Activated naive CD8-positive, alpha-beta T cell treated with anti-CD3 and anti-CD28 coated beads, Interleukin-2, amount 10 ng/mL, durations not matched to agents 7 days and 5 days (primary cell): ENCODE measurements around the gene OBI1. TPM values are rescaled to one million over a fixed set of nuclear protein-coding genes. Genes with fewer than 3 reads are reported as not detected.
A peak's percentile ranks its signal among the peaks of the same experiment; 100 is the strongest.

Experiments
- ATAC-seq: fragments of 150-1000 bp; cut with Tn5 transposase; one replicate; pipeline ENCODE4 v1.10.0; 2021; ENCODE audit warnings: low read depth, moderate library complexity
- POLR2A ChIA-PET: fragments of 350-600 bp; sonication (Branson Sonifier 250); formaldehyde crosslinking; loops from one replicate; lab custom pipeline; 2021; ENCODE audit warnings: antibody characterized with exemption; lab: Charles Lee
- DNase-seq: peaks from one replicate; pipeline ENCODE4 v3.0.0; 2021
- H3K27ac Mint-ChIP-seq: one replicate; pipeline ENCODE4 v1.8.0; 2022; ENCODE audit warnings: mild to moderate bottlenecking, mixed read lengths
- H3K27me3 Mint-ChIP-seq: one replicate; pipeline ENCODE4 v1.8.0; 2022; ENCODE audit warnings: mild to moderate bottlenecking, moderate library complexity, mixed read lengths
- H3K36me3 Mint-ChIP-seq: one replicate; pipeline ENCODE4 v1.8.0; 2021; ENCODE audit warnings: mild to moderate bottlenecking, mixed read lengths
- H3K4me1 Mint-ChIP-seq: one replicate; pipeline ENCODE4 v1.8.0; 2021; ENCODE audit warnings: mixed read lengths
- H3K4me3 Mint-ChIP-seq: one replicate; pipeline ENCODE4 v1.8.0; 2022; ENCODE audit warnings: mild to moderate bottlenecking, moderate library complexity, mixed read lengths
- H3K9me3 Mint-ChIP-seq: one replicate; pipeline ENCODE4 v1.8.0; 2021; ENCODE audit warnings: mixed read lengths
- total RNA-seq, 2 experiments: library from RNA; stranded (reverse); gene quantifications; one replicate each; pipeline ENCODE4 v1.2.3, GENCODE V29; 2021

OBI1 gene
- total RNA-seq = 10 to 100 TPM; 17.5 to 17.8 TPM

GRCh38 chr13:78658630-78659449 lies at the start of gene OBI1:
TSS of gene OBI1 (minus strand) at chr13:78659155. CDS start at chr13:78659120, 35 bp downstream.
- Mint-ChIP-seq H3K27me3 (no peaks in the 10 kb centered on the region), H3K4me3 (peak within 1 kb of the TSS; percentile 99), H3K4me1 (peaks cover 26% of the 10 kb centered on the region), H3K9me3 (no peaks in the 10 kb centered on the region), H3K27ac (peak within 1 kb of the TSS; percentile 97), H3K36me3 (peaks cover 8% of the 10 kb centered on the region)
- DNase-seq = peak; percentile 93
- POLR2A ChIA-PET = interaction anchor here (0.5 to 0.6 kb wide), 2 partner anchors 46 to 58 kb away, joined by 3 to 5 read pairs; no protein-coding TSS in a partner anchor
- ATAC-seq = peak; percentile 97

GRCh38 chr13:78701383-78701782 lies 42.4 kb upstream of the OBI1 start:
- Mint-ChIP-seq H3K4me3 (no peak overlapping the region), H3K9me3 (peaks cover 3% of the 10 kb centered on the region), H3K36me3 (no peaks in the 10 kb centered on the region), H3K27me3 (peaks cover 8% of the 10 kb centered on the region), H3K4me1 (no peaks in the 10 kb centered on the region), H3K27ac (no peak overlapping the region)
- POLR2A ChIA-PET = no interaction called here
- DNase-seq (no peak), ATAC-seq (no peak)

GRCh38 chr13:78700121-78700910 lies 41.4 kb upstream of the OBI1 start:
- POLR2A ChIA-PET = no interaction called here
- Mint-ChIP-seq H3K4me1 (no peaks in the 10 kb centered on the region), H3K4me3 (no peak overlapping the region), H3K9me3 (peaks cover 3% of the 10 kb centered on the region), H3K27me3 (peaks cover 3% of the 10 kb centered on the region), H3K27ac (no peak overlapping the region), H3K36me3 (no peaks in the 10 kb centered on the region)
- ATAC-seq (no peak), DNase-seq (no peak)

- no peak for ATAC-seq
Measured at GRCh38 chr13:78689011-78689410, 30.1 kb upstream of the OBI1 start.

GRCh38 chr13:78686461-78686860 lies 27.5 kb upstream of the OBI1 start:
- no peak for ATAC-seq
- POLR2A ChIA-PET = no interaction called here
- no peak for DNase-seq
- no peaks in the 10 kb centered on the region for H3K4me1 Mint-ChIP-seq
- peaks cover 2% of the 10 kb centered on the region for H3K9me3 Mint-ChIP-seq
- H3K27me3 Mint-ChIP-seq = peaks cover 15% of the 10 kb centered on the region
- H3K27ac Mint-ChIP-seq = no peak overlapping the region
- H3K4me3 Mint-ChIP-seq = no peak overlapping the region
- no peaks in the 10 kb centered on the region for H3K36me3 Mint-ChIP-seq

More at GRCh38 chr13:78689011-78689410, 30.1 kb upstream of the OBI1 start:
- Mint-ChIP-seq H3K27me3 (peaks cover 8% of the 10 kb centered on the region), H3K9me3 (peaks cover 2% of the 10 kb centered on the region), H3K4me3 (no peak overlapping the region), H3K4me1 (no peaks in the 10 kb centered on the region), H3K27ac (no peak overlapping the region), H3K36me3 (no peaks in the 10 kb centered on the region)
- POLR2A ChIA-PET = no interaction called here
- no peak for DNase-seq

- no peak for DNase-seq
- peaks cover 2% of the 10 kb centered on the region for H3K9me3 Mint-ChIP-seq
- peaks cover 13% of the 10 kb centered on the region for H3K27me3 Mint-ChIP-seq
- no peaks in the 10 kb centered on the region for H3K36me3 Mint-ChIP-seq
- POLR2A ChIA-PET = no interaction called here
- no peak overlapping the region for H3K27ac Mint-ChIP-seq
- H3K4me3 Mint-ChIP-seq = no peak overlapping the region
- ATAC-seq = no peak
- no peaks in the 10 kb centered on the region for H3K4me1 Mint-ChIP-seq
Measured at GRCh38 chr13:78680576-78681350, 21.8 kb upstream of the OBI1 start.

GRCh38 chr13:78680115-78680561 lies 21.2 kb upstream of the OBI1 start:
- Mint-ChIP-seq H3K27me3 (peaks cover 13% of the 10 kb centered on the region), H3K36me3 (no peaks in the 10 kb centered on the region), H3K4me1 (no peaks in the 10 kb centered on the region), H3K27ac (no peak overlapping the region), H3K4me3 (no peak overlapping the region), H3K9me3 (no peaks in the 10 kb centered on the region)
- ATAC-seq = no peak
- POLR2A ChIA-PET = no interaction called here
- no peak for DNase-seq

- no peaks in the 10 kb centered on the region for H3K9me3 Mint-ChIP-seq
- POLR2A ChIA-PET = no interaction called here
- DNase-seq (no peak), ATAC-seq (no peak)
- H3K4me3 Mint-ChIP-seq = no peak overlapping the region
- no peaks in the 10 kb centered on the region for H3K4me1 Mint-ChIP-seq
- no peak overlapping the region for H3K27ac Mint-ChIP-seq
- H3K27me3 Mint-ChIP-seq = peaks cover 14% of the 10 kb centered on the region
- no peaks in the 10 kb centered on the region for H3K36me3 Mint-ChIP-seq
Measured at GRCh38 chr13:78679329-78679728, 20.4 kb upstream of the OBI1 start.

- no peak for DNase-seq
- POLR2A ChIA-PET = no interaction called here
- Mint-ChIP-seq H3K27ac (no peak overlapping the region), H3K27me3 (peaks cover 32% of the 10 kb centered on the region), H3K36me3 (no peaks in the 10 kb centered on the region), H3K4me3 (no peak overlapping the region), H3K4me1 (no peaks in the 10 kb centered on the region), H3K9me3 (no peaks in the 10 kb centered on the region)
- no peak for ATAC-seq
Measured at GRCh38 chr13:78675112-78675511, 16.2 kb upstream of the OBI1 start.

GRCh38 chr13:78674638-78675037 lies 15.7 kb upstream of the OBI1 start:
- POLR2A ChIA-PET = no interaction called here
- Mint-ChIP-seq H3K4me3 (no peak overlapping the region), H3K27me3 (peaks cover 33% of the 10 kb centered on the region), H3K36me3 (no peaks in the 10 kb centered on the region), H3K27ac (no peak overlapping the region), H3K9me3 (no peaks in the 10 kb centered on the region), H3K4me1 (no peaks in the 10 kb centered on the region)
- DNase-seq = no peak
- no peak for ATAC-seq

- POLR2A ChIA-PET = no interaction called here
- no peaks in the 10 kb centered on the region for H3K36me3 Mint-ChIP-seq
- peaks cover 19% of the 10 kb centered on the region for H3K4me1 Mint-ChIP-seq
- H3K27ac Mint-ChIP-seq = no peak overlapping the region
- H3K9me3 Mint-ChIP-seq = no peaks in the 10 kb centered on the region
- no peak for ATAC-seq
- DNase-seq = no peak
- no peaks in the 10 kb centered on the region for H3K27me3 Mint-ChIP-seq
- peak overlapping the region; percentile 32 for H3K4me3 Mint-ChIP-seq
Measured at GRCh38 chr13:78662467-78662866, 3.5 kb upstream of the OBI1 start.

- peaks cover 6% of the 10 kb centered on the region for H3K36me3 Mint-ChIP-seq
- H3K27me3 Mint-ChIP-seq = no peaks in the 10 kb centered on the region
- peak overlapping the region; percentile 97 for H3K27ac Mint-ChIP-seq
- peak overlapping the region; percentile 99 for H3K4me3 Mint-ChIP-seq
- H3K4me1 Mint-ChIP-seq = peaks cover 23% of the 10 kb centered on the region
- DNase-seq (no peak), ATAC-seq (no peak)
- no peaks in the 10 kb centered on the region for H3K9me3 Mint-ChIP-seq
- POLR2A ChIA-PET = no interaction called here
Measured at GRCh38 chr13:78660495-78660857, 1.5 kb upstream of the OBI1 start.
